ENCODE data around the gene UBB. TPM values are rescaled to one million over a fixed set of nuclear protein-coding genes. Genes with fewer than 3 reads are reported as not detected.

UBB gene
- total RNA-seq, 1 experiment from 2014 or later = 2,044 TPM

GRCh38 chr17:16358394-16358793 is 22.5 kb upstream of the UBB start:
- DNase-seq = no peak
- H3K36me3 ChIP-seq (ENCODE audit: low read depth) = no peaks in the 10 kb centered on the region
- no peaks in the 10 kb centered on the region; the same call in 1 of the 2 replicates for H3F3A ChIP-seq (ENCODE audit: insufficient read depth, low read depth)
- H3K27ac ChIP-seq = no peak overlapping the region
- no peak overlapping the region for H3K4me2 ChIP-seq
- no peaks in the 10 kb centered on the region for H3K79me2 ChIP-seq (ENCODE audit: low read depth)
- intact Hi-C loops (cut with micrococcal nuclease; ENCODE audit: unreplicated experiment) = no loop called here
- H3K4me3 ChIP-seq = no peak overlapping the region
- CTCF ChIA-PET = no interaction called here
- no TSS peak for BruUV-seq (replicated peaks)
- no peaks in the 10 kb centered on the region for H3K27me3 ChIP-seq (ENCODE audit: insufficient read depth, low read depth)
- H3K9me3 ChIP-seq (ENCODE audit: insufficient read depth, low read depth) = no peaks in the 10 kb centered on the region
- POLR2A ChIA-PET (ENCODE audit: unreplicated experiment) = no interaction called here
- TF ChIP-seq EZH2 (IDR thresholded peaks at IDR 0.05; ENCODE audit: low read depth) = no peak
- TF ChIP-seq, protein P1, sequence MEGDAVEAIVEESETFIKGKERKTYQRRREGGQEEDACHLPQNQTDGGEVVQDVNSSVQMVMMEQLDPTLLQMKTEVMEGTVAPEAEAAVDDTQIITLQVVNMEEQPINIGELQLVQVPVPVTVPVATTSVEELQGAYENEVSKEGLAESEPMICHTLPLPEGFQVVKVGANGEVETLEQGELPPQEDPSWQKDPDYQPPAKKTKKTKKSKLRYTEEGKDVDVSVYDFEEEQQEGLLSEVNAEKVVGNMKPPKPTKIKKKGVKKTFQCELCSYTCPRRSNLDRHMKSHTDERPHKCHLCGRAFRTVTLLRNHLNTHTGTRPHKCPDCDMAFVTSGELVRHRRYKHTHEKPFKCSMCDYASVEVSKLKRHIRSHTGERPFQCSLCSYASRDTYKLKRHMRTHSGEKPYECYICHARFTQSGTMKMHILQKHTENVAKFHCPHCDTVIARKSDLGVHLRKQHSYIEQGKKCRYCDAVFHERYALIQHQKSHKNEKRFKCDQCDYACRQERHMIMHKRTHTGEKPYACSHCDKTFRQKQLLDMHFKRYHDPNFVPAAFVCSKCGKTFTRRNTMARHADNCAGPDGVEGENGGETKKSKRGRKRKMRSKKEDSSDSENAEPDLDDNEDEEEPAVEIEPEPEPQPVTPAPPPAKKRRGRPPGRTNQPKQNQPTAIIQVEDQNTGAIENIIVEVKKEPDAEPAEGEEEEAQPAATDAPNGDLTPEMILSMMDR (conservative IDR thresholded peaks at IDR 0.05) = no peak
- H3K9me2 ChIP-seq (ENCODE audit: insufficient read depth) = no peaks in the 10 kb centered on the region
- no peak overlapping the region for H2AFZ ChIP-seq
- no peaks in the 10 kb centered on the region for H3K4me1 ChIP-seq (replicated peaks; ENCODE audit: insufficient read depth)
- no peaks in the 10 kb centered on the region for H4K20me1 ChIP-seq (ENCODE audit: insufficient read depth)

- H3F3A ChIP-seq (ENCODE audit: insufficient read depth, low read depth) = no peaks in the 10 kb centered on the region
- TF ChIP-seq, protein P1 (conservative IDR thresholded peaks at IDR 0.05) = no peak
- TF ChIP-seq EZH2 (IDR thresholded peaks at IDR 0.05; ENCODE audit: low read depth) = no peak
- DNase-seq = no peak
- H3K4me3 ChIP-seq = no peak overlapping the region
- no peaks in the 10 kb centered on the region for H3K36me3 ChIP-seq (ENCODE audit: low read depth)
- no peak overlapping the region for H2AFZ ChIP-seq
- H3K9me2 ChIP-seq (ENCODE audit: insufficient read depth) = no peaks in the 10 kb centered on the region
- no peaks in the 10 kb centered on the region for H4K20me1 ChIP-seq (ENCODE audit: insufficient read depth)
- ChIA-PET CTCF (no interaction called here), POLR2A (ENCODE audit: unreplicated experiment) (no interaction called here)
- no peaks in the 10 kb centered on the region for H3K4me1 ChIP-seq (replicated peaks; ENCODE audit: insufficient read depth)
- H3K79me2 ChIP-seq (ENCODE audit: low read depth) = no peaks in the 10 kb centered on the region
- H3K4me2 ChIP-seq = no peak overlapping the region
- no peaks in the 10 kb centered on the region for H3K27me3 ChIP-seq (ENCODE audit: insufficient read depth, low read depth)
- BruUV-seq (replicated peaks) = no TSS peak
- no peaks in the 10 kb centered on the region for H3K9me3 ChIP-seq (ENCODE audit: insufficient read depth, low read depth)
- no peak overlapping the region for H3K27ac ChIP-seq
- intact Hi-C loops (cut with micrococcal nuclease; ENCODE audit: unreplicated experiment) = loop anchor here (2.0 to 10.0 kb wide), 2 partner anchors 159 to 223 kb away; no protein-coding TSS in a partner anchor
Observed at GRCh38 chr17:16361874-16362273, 19.0 kb upstream of the UBB start.

DNA sequence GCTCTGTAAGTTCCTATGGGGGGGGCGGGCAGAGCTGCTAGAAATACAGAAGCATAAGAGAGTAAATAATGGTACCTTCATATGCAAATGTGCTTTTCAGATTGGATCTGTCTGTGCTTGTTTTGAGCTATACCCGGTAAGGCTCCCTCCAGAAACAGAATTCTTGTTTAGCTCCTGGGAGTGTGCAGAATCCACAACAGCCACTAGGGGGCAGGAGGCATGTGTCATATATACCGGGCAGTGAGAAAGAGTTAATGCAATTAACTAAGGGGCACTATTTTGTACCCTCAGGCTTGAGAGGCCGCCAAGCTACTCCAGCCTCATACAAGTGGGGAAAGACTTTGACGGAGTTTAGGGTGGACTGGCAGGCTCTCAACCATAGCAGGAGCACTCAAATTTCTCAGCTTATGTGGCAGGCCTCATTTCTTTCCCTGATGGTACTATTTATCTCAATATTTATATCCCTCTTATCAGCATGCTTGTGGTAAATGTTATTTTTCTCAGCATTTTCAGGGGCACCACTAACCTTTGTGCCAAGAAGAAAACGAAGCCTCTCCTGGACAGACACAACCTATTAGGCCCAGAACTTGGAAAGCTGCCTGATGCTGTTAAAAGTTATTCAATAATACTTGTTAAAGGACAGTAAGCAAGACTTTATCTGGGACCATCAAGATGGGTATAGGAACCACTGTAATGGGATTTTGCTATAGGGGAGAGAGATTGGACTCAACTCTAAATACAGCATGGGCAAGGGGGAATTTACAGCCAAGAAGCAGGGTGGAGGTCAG is 16.9 kb upstream of the UBB start:
- no peak overlapping the region for H3K4me3 ChIP-seq
- no peaks in the 10 kb centered on the region for H3K4me1 ChIP-seq (replicated peaks; ENCODE audit: insufficient read depth)
- no peaks in the 10 kb centered on the region for H3K36me3 ChIP-seq (ENCODE audit: low read depth)
- intact Hi-C loops (cut with micrococcal nuclease; ENCODE audit: unreplicated experiment) = loop anchor here (2.0 to 10.0 kb wide), 2 partner anchors 157 to 221 kb away; no protein-coding TSS in a partner anchor
- no peaks in the 10 kb centered on the region for H3K79me2 ChIP-seq (ENCODE audit: low read depth)
- no peak overlapping the region for H2AFZ ChIP-seq
- no peaks in the 10 kb centered on the region for H4K20me1 ChIP-seq (ENCODE audit: insufficient read depth)
- H3K9me3 ChIP-seq (ENCODE audit: insufficient read depth, low read depth) = no peaks in the 10 kb centered on the region
- H3K27ac ChIP-seq = no peak overlapping the region
- no TSS peak for BruUV-seq (replicated peaks)
- CTCF ChIA-PET = interaction anchor here (0.5 to 1.8 kb wide), 19 partner anchors 9 to 275 kb away, joined by 3 to 11 read pairs (median 4); partner anchors contain the start of gene CENPV
- no peaks in the 10 kb centered on the region for H3K27me3 ChIP-seq (ENCODE audit: insufficient read depth, low read depth)
- no peak for TF ChIP-seq EZH2 (IDR thresholded peaks at IDR 0.05; ENCODE audit: low read depth)
- TF ChIP-seq, protein P1 (conservative IDR thresholded peaks at IDR 0.05) = peak; percentile 90
- H3K4me2 ChIP-seq = no peak overlapping the region
- POLR2A ChIA-PET (ENCODE audit: unreplicated experiment) = interaction anchor here (0.6 to 1.2 kb wide), 3 partner anchors 15 to 81 kb away, joined by 3 to 4 read pairs (median 4); no protein-coding TSS in a partner anchor
- no peaks in the 10 kb centered on the region for H3F3A ChIP-seq (ENCODE audit: insufficient read depth, low read depth)
- DNase-seq = peak in 1 of 2 experiments; percentile 73
- H3K9me2 ChIP-seq (ENCODE audit: insufficient read depth) = no peaks in the 10 kb centered on the region
